Measurements from ENCODE around the gene ZBTB20.

The ZBTB20 gene

GRCh38 chr3:114333180-114333922, 813.7 kb downstream of the ZBTB20 start:
- Histone ChIP-seq H3K36me3 (ENCODE audit: control insufficient read depth, low read length) (peaks cover 19% of the 10 kb centered on the region), H3K4me3 (ENCODE audit: low read length) (no peak overlapping the region), H3K27me3 (ENCODE audit: control insufficient read depth, low read length) (no peaks in the 10 kb centered on the region), H3K79me2 (ENCODE audit: control insufficient read depth, low read length) (no peaks in the 10 kb centered on the region), H3F3A (ENCODE audit: control insufficient read depth, insufficient read depth) (no peaks in the 10 kb centered on the region), H3K9me3 (ENCODE audit: control insufficient read depth, insufficient read depth, low read length) (peaks cover 4% of the 10 kb centered on the region; the same call in 1 of the 2 replicates), H3K27ac (ENCODE audit: low read depth, low read length) (no peak overlapping the region), H3K4me1 (ENCODE audit: control insufficient read depth, low read length) (no peaks in the 10 kb centered on the region), H4K20me1 (ENCODE audit: control insufficient read depth, insufficient read depth, low read depth, low read length) (no peaks in the 10 kb centered on the region), H3K4me2 (ENCODE audit: low read length) (no peak overlapping the region), H3K9me2 (replicated peaks; ENCODE audit: control insufficient read depth, low read length) (no peaks in the 10 kb centered on the region)
- no peak for TF ChIP-seq CTCF (IDR thresholded peaks at IDR 0.05; ENCODE audit: low read depth, low read length, poor library complexity, severe bottlenecking)
- TF ChIP-seq EZH2phosphoT487 (IDR thresholded peaks at IDR 0.05; ENCODE audit: borderline replicate concordance, low read length), result no peak

- Histone ChIP-seq H3K4me1 (ENCODE audit: control insufficient read depth, low read length) (no peaks in the 10 kb centered on the region), H3K79me2 (ENCODE audit: control insufficient read depth, low read length) (no peaks in the 10 kb centered on the region), H3K9me3 (ENCODE audit: control insufficient read depth, insufficient read depth, low read length) (peaks cover 4% of the 10 kb centered on the region; the same call in 1 of the 2 replicates), H3K4me3 (ENCODE audit: low read length) (no peak overlapping the region), H4K20me1 (ENCODE audit: control insufficient read depth, insufficient read depth, low read depth, low read length) (no peaks in the 10 kb centered on the region), H3K27ac (ENCODE audit: low read depth, low read length) (no peak overlapping the region), H3K36me3 (ENCODE audit: control insufficient read depth, low read length) (peaks cover 19% of the 10 kb centered on the region), H3K9me2 (replicated peaks; ENCODE audit: control insufficient read depth, low read length) (no peaks in the 10 kb centered on the region), H3K27me3 (ENCODE audit: control insufficient read depth, low read length) (no peaks in the 10 kb centered on the region), H3F3A (ENCODE audit: control insufficient read depth, insufficient read depth) (no peaks in the 10 kb centered on the region), H3K4me2 (ENCODE audit: low read length) (no peak overlapping the region)
- TF ChIP-seq CTCF (IDR thresholded peaks at IDR 0.05; ENCODE audit: low read depth, low read length, poor library complexity, severe bottlenecking) (no peak), EZH2phosphoT487 (IDR thresholded peaks at IDR 0.05; ENCODE audit: borderline replicate concordance, low read length) (no peak)
Measured at GRCh38 chr3:114332342-114333179, 814.5 kb downstream of the ZBTB20 start.

- Histone ChIP-seq H3K4me1 (ENCODE audit: control insufficient read depth, low read length) (no peaks in the 10 kb centered on the region), H3K27ac (ENCODE audit: low read depth, low read length) (no peak overlapping the region), H3K9me2 (replicated peaks; ENCODE audit: control insufficient read depth, low read length) (no peaks in the 10 kb centered on the region), H3K36me3 (ENCODE audit: control insufficient read depth, low read length) (peaks cover 19% of the 10 kb centered on the region), H3K4me2 (ENCODE audit: low read length) (no peak overlapping the region), H3K79me2 (ENCODE audit: control insufficient read depth, low read length) (no peaks in the 10 kb centered on the region), H3F3A (ENCODE audit: control insufficient read depth, insufficient read depth) (no peaks in the 10 kb centered on the region), H3K27me3 (ENCODE audit: control insufficient read depth, low read length) (no peaks in the 10 kb centered on the region), H3K4me3 (ENCODE audit: low read length) (no peak overlapping the region), H3K9me3 (ENCODE audit: control insufficient read depth, insufficient read depth, low read length) (peaks cover 4% of the 10 kb centered on the region; the same call in 1 of the 2 replicates), H4K20me1 (ENCODE audit: control insufficient read depth, insufficient read depth, low read depth, low read length) (no peaks in the 10 kb centered on the region)
- no peak for TF ChIP-seq CTCF (IDR thresholded peaks at IDR 0.05; ENCODE audit: low read depth, low read length, poor library complexity, severe bottlenecking)
- no peak for TF ChIP-seq EZH2phosphoT487 (IDR thresholded peaks at IDR 0.05; ENCODE audit: borderline replicate concordance, low read length)
Measured at GRCh38 chr3:114331710-114332109, 815.4 kb downstream of the ZBTB20 start.
